Keratinocyte (primary cell): ENCODE measurements around the gene TLN1. TPM values are rescaled to one million over a fixed set of nuclear protein-coding genes. Genes with fewer than 3 reads are reported as not detected.

ENCODE experiments used
- DNase-seq: peaks from one replicate; pipeline ENCODE4 v3.0.0-alpha.2; 2011; ENCODE audit warnings: low read depth, missing footprints, low spot score
- FAIRE-seq: peaks from 2 replicates; lab custom pipeline; 2011; peaks lifted over from hg19 to GRCh38; lab: Jason Lieb, UNC
- H2AFZ ChIP-seq: 2 replicates; pipeline ENCODE4 v1.6.0; 2012; ENCODE audit warnings: low read length, control low read depth, inconsistent platforms; ENCODE audit not compliant: control insufficient read depth
- H3K27ac ChIP-seq: 2 replicates; pipeline ENCODE4 v1.5.1; 2011; ENCODE audit warnings: low read length; ENCODE audit not compliant: control insufficient read depth, insufficient read depth
- H3K27me3 ChIP-seq: 3 replicates; pipeline ENCODE4 v1.6.0; 2011; ENCODE audit warnings: low read length; ENCODE audit not compliant: control insufficient read depth, insufficient read depth; ENCODE audit errors: extremely low read depth
- H3K36me3 ChIP-seq, 2 experiments: 2 replicates in 1 of 2; 3 replicates in 1 of 2; pipeline ENCODE4 v1.5.1; 2011; ENCODE audit warnings: low read length in 2 of 2, mild to moderate bottlenecking in 1 of 2; ENCODE audit not compliant: control insufficient read depth in 2 of 2, insufficient read depth in 2 of 2; ENCODE audit errors: extremely low read depth in 1 of 2
- H3K4me1 ChIP-seq: 3 replicates; pipeline ENCODE4 v1.5.1; 2011; ENCODE audit warnings: low read length; ENCODE audit not compliant: control insufficient read depth, insufficient read depth; ENCODE audit errors: extremely low read depth
- H3K4me2 ChIP-seq: 3 replicates; pipeline ENCODE4 v1.6.0; 2011; ENCODE audit warnings: low read depth, low read length; ENCODE audit not compliant: control insufficient read depth, insufficient read depth; ENCODE audit errors: extremely low read depth
- H3K4me3 ChIP-seq, 3 experiments: fragments of 200-600 bp in 1 of 3; sonication (generic) in 1 of 3; 2 replicates in 2 of 3; 3 replicates in 1 of 3; pipeline ENCODE4 v1.5.1; 2011 to 2016; ENCODE audit warnings: low read length in 3 of 3, mild to moderate bottlenecking in 3 of 3, control low read depth in 2 of 3, inconsistent platforms in 1 of 3, low read depth in 1 of 3, mixed read lengths in 1 of 3, mixed run types in 1 of 3, moderate library complexity in 1 of 3; ENCODE audit not compliant: control insufficient read depth in 2 of 3, insufficient read depth in 2 of 3; ENCODE audit errors: extremely low read depth in 1 of 3
- H3K79me2 ChIP-seq: 2 replicates; pipeline ENCODE4 v1.6.0; 2012; ENCODE audit warnings: low read length; ENCODE audit not compliant: control insufficient read depth, insufficient read depth
- H3K9ac ChIP-seq: 3 replicates; pipeline ENCODE4 v1.6.0; 2011; ENCODE audit warnings: low read length; ENCODE audit not compliant: control insufficient read depth, insufficient read depth; ENCODE audit errors: extremely low read depth
- H3K9me1 ChIP-seq: 3 replicates; pipeline ENCODE4 v1.6.0; 2011; ENCODE audit warnings: low read length; ENCODE audit not compliant: control insufficient read depth, insufficient read depth; ENCODE audit errors: extremely low read depth
- H3K9me3 ChIP-seq: 2 replicates; pipeline ENCODE4 v1.5.1; 2012; ENCODE audit warnings: low read depth, low read length; ENCODE audit not compliant: control insufficient read depth
- H4K20me1 ChIP-seq: 3 replicates; pipeline ENCODE4 v1.6.0; 2011; ENCODE audit warnings: low read length; ENCODE audit not compliant: control insufficient read depth, insufficient read depth; ENCODE audit errors: extremely low read depth
- CTCF ChIP-seq, 3 experiments: IDR thresholded peaks in 1 of 3; conservative IDR thresholded peaks in 1 of 3; optimal IDR thresholded peaks in 1 of 3; 2 replicates in 2 of 3; 3 replicates in 1 of 3; pipeline versions ENCODE3 to v1.5.1; 2011; ENCODE audit warnings: low read length in 3 of 3, mild to moderate bottlenecking in 3 of 3, moderate library complexity in 2 of 3, control low read depth in 1 of 3, inconsistent platforms in 1 of 3; ENCODE audit not compliant: insufficient read depth in 2 of 3; ENCODE audit errors: extremely low read depth in 1 of 3
- EZH2 ChIP-seq: IDR thresholded peaks from one replicate; pipeline ENCODE4 v1.6.1; 2012; ENCODE audit warnings: inconsistent platforms, mild to moderate bottlenecking, low read length, moderate library complexity
- dilution Hi-C: fragments of 300-500 bp; cut with MboI; formaldehyde crosslinking; loops from one replicate; pipeline ENCODE4 v1.7.0; 2020; ENCODE audit warnings: low sequenced_read_pairs; ENCODE audit not compliant: extremely low pct_ligation_motif_present
- polyA plus RNA-seq, 5 experiments: library from polyadenylated mRNA; depleted of rRNA in 3 of 5; stranded (reverse) in 3 of 5; stranded (forward) in 1 of 5; unstranded in 1 of 5; fragments of >200 nt; gene quantifications; 1 replicate in 1 of 5; 2 replicates in 3 of 5; 3 replicates in 1 of 5; pipeline versions ENCODE4 v1.2.1 to v1.2.3, GENCODE V29; 2011 to 2012; ENCODE audit warnings: missing spikeins in 2 of 5, low read depth in 1 of 5, low replicate concordance in 1 of 5

TLN1 gene
- polyA plus RNA-seq, 1 donor (not counting 4 experiments of a cell fraction or from before 2014, with no cell fraction given): 53.0 TPM

GRCh38 chr9:35680331-35681105 lies 51.5 kb downstream of the TLN1 start:
- peaks cover 4 to 6% of the 10 kb centered on the region in 2 experiments for H3K36me3 ChIP-seq
- no peaks in the 10 kb centered on the region for H3K27me3 ChIP-seq
- H3K27ac ChIP-seq: no peak overlapping the region
- no peak overlapping the region for H3K4me3 ChIP-seq
- H4K20me1 ChIP-seq: no peaks in the 10 kb centered on the region
- no peak overlapping the region for H3K9ac ChIP-seq
- dilution Hi-C loops: no loop called here
- DNase-seq: no peak
- H3K9me1 ChIP-seq: no peaks in the 10 kb centered on the region
- no peaks in the 10 kb centered on the region for H3K4me1 ChIP-seq
- no peak overlapping the region for H3K4me2 ChIP-seq
- no peak overlapping the region for H2AFZ ChIP-seq
- TF ChIP-seq EZH2: no peak
- no peak for TF ChIP-seq CTCF (optimal IDR thresholded peaks at IDR 0.05 in 1 of 3, IDR thresholded peaks at IDR 0.05 in 1 of 3, conservative IDR thresholded peaks at IDR 0.05 in 1 of 3; ENCODE audit: extremely low read depth in 1 of 3, insufficient read depth in 2 of 3, low read length in 3 of 3)
- no peaks in the 10 kb centered on the region for H3K79me2 ChIP-seq
- no peaks in the 10 kb centered on the region for H3K9me3 ChIP-seq
- FAIRE-seq: no peak

GRCh38 chr9:35679766-35680330 lies 52.1 kb downstream of the TLN1 start:
- H3K9me3 ChIP-seq: no peaks in the 10 kb centered on the region
- H3K4me1 ChIP-seq: no peaks in the 10 kb centered on the region
- H3K27me3 ChIP-seq: no peaks in the 10 kb centered on the region
- H3K4me3 ChIP-seq: no peak overlapping the region
- H3K4me2 ChIP-seq: no peak overlapping the region
- no peaks in the 10 kb centered on the region for H4K20me1 ChIP-seq
- FAIRE-seq (no peak), DNase-seq (no peak)
- no peak overlapping the region for H3K9ac ChIP-seq
- no peak overlapping the region for H3K27ac ChIP-seq
- dilution Hi-C loops: no loop called here
- no peak overlapping the region for H2AFZ ChIP-seq
- TF ChIP-seq EZH2: no peak
- no peak for TF ChIP-seq CTCF (optimal IDR thresholded peaks at IDR 0.05 in 1 of 3, IDR thresholded peaks at IDR 0.05 in 1 of 3, conservative IDR thresholded peaks at IDR 0.05 in 1 of 3; ENCODE audit: extremely low read depth in 1 of 3, insufficient read depth in 2 of 3, low read length in 3 of 3)
- H3K36me3 ChIP-seq: peaks cover 2 to 4% of the 10 kb centered on the region in 2 experiments
- H3K79me2 ChIP-seq: no peaks in the 10 kb centered on the region
- H3K9me1 ChIP-seq: no peaks in the 10 kb centered on the region
